GM10266 (cell line): ENCODE measurements around the gene RAD51B.

Source experiments
- DNase-seq: peaks from one replicate; pipeline ENCODE4 v3.0.0; 2012; ENCODE audit errors: extremely low spot score
- TF ChIP-seq, protein P1 (sequence below): IDR thresholded peaks from 2 replicates; pipeline ENCODE4 v1.5.1; 2012; ENCODE audit warnings: mild to moderate bottlenecking, low read depth; ENCODE audit not compliant: control insufficient read depth, insufficient read depth; ENCODE audit errors: missing control alignments

Gene RAD51B

DNA sequence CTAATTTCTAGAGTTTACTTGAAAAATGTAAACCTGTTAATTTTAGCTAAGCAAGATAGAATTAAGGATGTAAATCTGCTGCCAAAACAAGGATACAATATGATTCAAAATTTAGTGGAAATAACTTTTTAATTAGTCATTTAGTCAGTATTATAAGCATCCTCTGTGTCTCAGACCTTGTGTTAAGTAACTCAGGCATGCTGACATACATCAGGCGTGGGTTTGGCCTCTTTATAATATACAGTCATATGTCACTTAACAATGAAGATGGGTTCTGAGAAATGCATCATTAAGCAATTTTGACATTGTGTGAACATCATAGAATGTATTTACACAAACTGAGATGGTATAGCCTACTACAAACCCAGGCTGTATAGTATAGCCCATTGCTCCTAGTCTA, 586.4 kb downstream of the RAD51B start:
- TF ChIP-seq, protein P1, sequence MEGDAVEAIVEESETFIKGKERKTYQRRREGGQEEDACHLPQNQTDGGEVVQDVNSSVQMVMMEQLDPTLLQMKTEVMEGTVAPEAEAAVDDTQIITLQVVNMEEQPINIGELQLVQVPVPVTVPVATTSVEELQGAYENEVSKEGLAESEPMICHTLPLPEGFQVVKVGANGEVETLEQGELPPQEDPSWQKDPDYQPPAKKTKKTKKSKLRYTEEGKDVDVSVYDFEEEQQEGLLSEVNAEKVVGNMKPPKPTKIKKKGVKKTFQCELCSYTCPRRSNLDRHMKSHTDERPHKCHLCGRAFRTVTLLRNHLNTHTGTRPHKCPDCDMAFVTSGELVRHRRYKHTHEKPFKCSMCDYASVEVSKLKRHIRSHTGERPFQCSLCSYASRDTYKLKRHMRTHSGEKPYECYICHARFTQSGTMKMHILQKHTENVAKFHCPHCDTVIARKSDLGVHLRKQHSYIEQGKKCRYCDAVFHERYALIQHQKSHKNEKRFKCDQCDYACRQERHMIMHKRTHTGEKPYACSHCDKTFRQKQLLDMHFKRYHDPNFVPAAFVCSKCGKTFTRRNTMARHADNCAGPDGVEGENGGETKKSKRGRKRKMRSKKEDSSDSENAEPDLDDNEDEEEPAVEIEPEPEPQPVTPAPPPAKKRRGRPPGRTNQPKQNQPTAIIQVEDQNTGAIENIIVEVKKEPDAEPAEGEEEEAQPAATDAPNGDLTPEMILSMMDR: no peak
- no peak for DNase-seq

DNA sequence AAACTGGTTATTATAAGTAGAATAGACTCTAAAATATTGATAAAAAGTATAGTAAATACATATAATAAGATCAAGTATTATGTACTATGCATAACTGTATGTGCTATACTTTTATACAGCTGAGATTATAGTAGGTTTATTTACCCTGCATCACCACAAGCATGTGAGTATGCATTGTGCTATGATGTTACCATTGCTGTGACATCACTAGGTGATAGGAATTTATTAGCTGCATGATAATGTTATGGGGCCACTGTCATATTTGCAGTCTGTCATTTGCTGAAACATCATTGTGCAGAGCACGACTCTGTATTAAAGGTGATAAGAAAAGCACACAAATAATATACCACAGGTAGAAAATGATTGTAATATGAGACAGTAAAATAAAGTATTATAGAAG, 587.7 kb downstream of the RAD51B start:
- no peak for DNase-seq
- TF ChIP-seq, protein P1: no peak

DNA sequence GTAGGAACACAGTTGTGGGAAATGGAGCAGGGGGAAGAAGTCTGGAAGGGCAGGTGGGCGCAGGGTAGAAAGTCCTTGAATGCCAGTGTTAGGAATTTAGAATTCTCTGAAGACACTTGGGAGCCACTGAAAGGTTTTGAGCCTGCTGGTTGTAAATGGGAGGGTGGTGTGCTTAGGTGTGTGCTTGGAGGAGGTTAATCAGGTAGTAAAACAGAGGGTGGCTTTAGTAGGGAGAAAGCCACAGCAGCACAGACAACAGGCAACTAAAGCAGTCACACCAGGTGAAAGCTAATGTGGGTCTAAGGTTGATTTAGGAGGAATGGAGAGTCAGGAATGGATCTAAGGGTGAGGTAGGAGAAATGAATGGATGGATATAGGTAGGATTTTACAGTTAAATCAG, 588.2 kb downstream of the RAD51B start:
- DNase-seq: no peak
- TF ChIP-seq, protein P1: no peak

DNA sequence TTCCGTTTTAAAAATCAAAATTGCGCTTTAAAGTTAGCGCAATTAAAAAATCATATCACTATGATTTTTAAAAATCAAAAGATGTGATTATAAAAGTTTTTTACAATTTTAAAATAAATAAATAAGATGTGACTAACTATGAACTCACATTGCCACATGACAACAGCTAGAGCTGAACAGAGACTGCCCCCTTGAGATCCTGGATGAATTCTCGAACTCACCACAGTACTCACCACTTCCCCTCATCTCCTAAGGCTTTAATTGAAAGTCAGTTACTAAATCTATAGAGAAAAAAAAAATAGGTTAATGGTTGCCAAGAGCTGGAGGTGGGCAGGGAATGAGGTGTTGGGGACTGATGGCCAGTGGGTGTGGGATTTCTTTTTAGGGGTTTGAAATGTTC, 589.1 kb downstream of the RAD51B start:
- TF ChIP-seq, protein P1: peak; percentile 31
- no peak for DNase-seq

DNA sequence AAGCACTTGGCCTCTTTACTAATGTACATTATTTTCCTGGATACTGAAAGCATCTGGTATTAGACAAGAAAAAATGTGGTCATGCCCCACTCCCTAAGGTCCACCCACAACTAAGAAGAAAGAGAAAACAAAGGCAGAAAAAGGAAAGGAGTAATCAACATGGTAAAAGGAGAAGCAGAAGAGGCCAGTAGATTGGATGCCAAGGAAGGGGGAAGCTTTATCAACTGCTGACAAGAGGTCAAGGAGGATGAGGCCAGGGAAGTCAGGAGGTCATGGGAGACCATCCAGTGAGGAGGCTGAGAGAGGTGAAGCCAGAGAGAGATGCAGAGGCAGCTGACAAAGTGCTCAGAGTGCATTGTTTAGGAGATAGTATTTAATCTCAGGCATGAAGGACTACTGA, 589.8 kb downstream of the RAD51B start:
- no peak for DNase-seq
- TF ChIP-seq, protein P1: no peak

DNA sequence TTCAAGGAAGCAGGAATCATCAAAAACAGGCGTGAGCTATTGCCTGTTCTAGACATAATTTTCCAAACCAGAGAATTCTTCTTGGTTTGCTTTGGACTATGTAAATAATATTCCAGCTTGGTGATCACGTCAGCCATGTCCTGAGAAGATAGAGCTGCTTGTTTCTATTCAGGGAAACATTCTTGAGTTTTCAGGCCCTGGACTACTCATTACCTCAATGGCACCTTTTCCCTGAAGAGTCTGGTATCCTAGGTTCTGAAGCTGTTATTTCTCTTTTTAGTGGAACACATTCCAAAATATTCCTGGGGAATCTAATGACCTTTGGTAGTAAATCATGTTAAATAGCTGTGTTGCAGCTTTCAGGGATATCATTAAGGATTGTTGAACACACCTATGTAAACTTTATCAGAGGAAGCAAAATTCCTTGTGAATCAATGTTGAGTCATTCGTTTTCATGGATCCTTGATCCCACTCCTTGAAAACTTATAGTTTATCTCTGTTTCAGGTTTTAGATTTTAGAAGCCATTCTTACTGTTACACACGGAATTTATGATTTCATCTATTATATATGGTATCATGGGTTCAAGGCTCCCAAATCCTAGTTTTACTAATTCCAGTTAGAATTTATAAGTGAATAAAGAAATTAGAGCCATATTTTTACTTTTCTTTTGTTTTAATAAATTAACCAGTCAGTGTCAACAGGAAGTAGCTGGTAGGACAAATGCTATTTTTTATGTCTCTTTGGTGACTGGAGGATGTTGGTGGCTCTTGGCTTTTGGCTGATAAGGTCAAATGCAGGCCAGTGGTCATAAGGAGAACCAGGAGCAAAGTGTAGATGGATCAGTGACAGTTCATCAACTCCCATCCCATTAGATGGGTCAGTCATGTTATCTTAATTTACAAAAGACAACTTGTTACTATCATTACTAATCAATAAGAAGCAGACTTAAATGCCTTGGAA, 593.2 kb downstream of the RAD51B start:
- TF ChIP-seq, protein P1: no peak
- no peak for DNase-seq

DNA sequence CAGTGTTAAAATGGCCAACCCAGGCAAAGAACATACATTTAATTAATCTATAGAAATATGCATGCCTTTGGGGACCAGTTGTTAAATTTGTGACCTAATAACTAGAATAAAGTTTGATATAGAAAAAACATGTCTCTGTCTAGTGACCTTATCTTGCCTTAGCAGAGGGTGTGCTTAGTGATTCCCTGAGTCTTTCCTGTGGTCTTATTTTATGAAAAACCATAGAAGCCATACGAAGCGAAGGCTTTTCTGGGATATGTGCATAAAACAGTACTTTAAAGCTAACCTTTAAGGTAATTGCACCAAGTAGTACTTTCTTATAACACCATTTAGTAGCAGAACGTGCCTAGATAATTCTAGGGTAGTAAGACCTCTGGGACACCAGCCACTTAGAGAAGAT, 593.9 kb downstream of the RAD51B start:
- TF ChIP-seq, protein P1: no peak
- DNase-seq: no peak
